ENCODE data around the gene GOLGB1. TPM values are rescaled to one million over a fixed set of nuclear protein-coding genes. Genes with fewer than 3 reads are reported as not detected.
A peak's percentile ranks its signal among the peaks of the same experiment; 100 is the strongest.
"Not testable (repeated sequence)": the region's sequence is repeated elsewhere in the genome, so short reads cannot be mapped to it uniquely, and the experiment has no call there.

The GOLGB1 gene, protein sequence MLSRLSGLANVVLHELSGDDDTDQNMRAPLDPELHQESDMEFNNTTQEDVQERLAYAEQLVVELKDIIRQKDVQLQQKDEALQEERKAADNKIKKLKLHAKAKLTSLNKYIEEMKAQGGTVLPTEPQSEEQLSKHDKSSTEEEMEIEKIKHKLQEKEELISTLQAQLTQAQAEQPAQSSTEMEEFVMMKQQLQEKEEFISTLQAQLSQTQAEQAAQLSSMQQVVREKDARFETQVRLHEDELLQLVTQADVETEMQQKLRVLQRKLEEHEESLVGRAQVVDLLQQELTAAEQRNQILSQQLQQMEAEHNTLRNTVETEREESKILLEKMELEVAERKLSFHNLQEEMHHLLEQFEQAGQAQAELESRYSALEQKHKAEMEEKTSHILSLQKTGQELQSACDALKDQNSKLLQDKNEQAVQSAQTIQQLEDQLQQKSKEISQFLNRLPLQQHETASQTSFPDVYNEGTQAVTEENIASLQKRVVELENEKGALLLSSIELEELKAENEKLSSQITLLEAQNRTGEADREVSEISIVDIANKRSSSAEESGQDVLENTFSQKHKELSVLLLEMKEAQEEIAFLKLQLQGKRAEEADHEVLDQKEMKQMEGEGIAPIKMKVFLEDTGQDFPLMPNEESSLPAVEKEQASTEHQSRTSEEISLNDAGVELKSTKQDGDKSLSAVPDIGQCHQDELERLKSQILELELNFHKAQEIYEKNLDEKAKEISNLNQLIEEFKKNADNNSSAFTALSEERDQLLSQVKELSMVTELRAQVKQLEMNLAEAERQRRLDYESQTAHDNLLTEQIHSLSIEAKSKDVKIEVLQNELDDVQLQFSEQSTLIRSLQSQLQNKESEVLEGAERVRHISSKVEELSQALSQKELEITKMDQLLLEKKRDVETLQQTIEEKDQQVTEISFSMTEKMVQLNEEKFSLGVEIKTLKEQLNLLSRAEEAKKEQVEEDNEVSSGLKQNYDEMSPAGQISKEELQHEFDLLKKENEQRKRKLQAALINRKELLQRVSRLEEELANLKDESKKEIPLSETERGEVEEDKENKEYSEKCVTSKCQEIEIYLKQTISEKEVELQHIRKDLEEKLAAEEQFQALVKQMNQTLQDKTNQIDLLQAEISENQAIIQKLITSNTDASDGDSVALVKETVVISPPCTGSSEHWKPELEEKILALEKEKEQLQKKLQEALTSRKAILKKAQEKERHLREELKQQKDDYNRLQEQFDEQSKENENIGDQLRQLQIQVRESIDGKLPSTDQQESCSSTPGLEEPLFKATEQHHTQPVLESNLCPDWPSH (N-terminal part only)
- 15.5 and 20.5 TPM in 2 replicates for total RNA-seq (2014; rRNA removed; shearing (Covaris generic))
- polyA plus RNA-seq (2015; cell fraction: cytosol; rRNA removed), result 6.3 and 10.7 TPM in 2 replicates
- 41.4 and 49.6 TPM in 2 replicates for polyA plus RNA-seq (2015; cell fraction: nucleus; rRNA removed)

DNA sequence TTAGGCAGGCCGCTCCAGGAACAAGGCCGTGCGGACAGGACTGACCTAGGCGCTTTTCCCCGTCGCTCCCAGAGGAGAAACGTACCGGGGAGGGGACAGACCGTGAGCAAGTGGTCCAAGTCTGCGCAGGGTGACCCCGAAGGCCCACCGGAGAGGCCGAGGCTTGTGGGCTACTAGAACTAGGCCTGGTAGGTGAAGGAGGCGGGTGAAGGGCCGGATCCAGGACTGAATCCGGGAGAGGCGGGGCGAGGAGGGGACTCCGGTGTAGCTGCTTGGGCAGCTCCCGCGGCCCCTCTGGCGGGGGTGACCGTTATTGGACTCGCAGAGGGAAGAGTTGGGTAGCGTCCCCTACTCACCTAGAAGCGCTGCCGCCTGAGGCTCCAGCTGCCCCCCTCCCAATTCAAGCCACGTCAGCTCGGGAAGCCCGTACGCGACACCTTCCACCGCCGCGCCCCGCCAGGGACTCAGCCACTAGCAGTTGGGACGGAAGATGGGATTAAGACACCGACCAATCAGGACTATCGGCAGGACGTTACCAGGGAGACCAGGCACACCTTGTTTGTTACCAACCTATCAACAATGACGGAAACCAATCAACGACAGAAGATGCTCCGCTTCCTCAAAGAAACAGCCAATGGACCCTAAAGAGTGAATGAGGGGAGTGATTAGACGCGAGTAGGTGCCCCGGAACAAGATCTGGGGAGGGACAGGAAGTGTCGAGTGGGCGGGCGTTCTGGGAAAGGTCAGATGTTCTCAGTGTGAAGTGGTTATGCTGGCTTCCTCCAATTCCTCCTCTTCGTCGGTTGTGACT, at the start of gene GOLGB1:
Gene GOLGB1, minus strand, starts transcription at position 466 of the 811 bp plus-strand sequence. CDS start 18,770 bp downstream, outside the sequence.
- peak; percentile 100 for DNase-seq (ENCODE audit: low read depth)

- DNase-seq (ENCODE audit: low read depth), result no peak
Observed at GRCh38 chr3:121796970-121797369, 47.4 kb upstream of the GOLGB1 start.

DNA sequence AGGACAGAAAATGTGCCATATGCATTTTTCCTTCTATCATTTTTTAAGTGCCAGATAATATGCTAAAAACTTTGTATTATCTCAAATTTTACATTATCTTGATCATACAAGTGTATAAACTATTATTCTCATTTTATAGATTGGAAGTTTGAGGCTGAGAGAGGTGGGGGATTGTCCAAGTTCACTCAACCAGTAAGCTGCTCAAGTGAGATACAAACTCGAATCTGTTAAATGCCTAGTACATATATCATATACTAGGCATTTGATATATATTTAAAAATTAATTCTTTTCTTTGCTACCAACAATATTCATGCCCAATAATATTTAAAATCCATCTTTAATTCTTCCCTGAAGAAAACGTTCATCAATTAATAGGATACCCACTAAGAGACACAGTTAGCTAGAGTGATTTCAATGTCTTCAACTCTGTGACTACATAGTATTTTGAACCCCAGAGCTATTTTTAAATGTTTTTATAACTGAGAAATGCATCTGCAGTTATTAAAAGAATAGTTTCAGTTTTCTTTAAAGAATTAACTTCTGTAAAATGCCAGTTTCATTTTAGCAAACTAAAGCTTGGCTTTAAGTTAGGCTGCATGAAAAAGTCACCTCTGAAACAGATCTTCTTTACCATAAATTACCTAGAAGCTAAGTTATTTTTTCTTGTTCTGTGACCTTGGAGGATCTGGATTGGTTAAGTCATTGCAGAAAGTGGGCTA, 44.9 kb upstream of the GOLGB1 start:
- DNase-seq (ENCODE audit: low read depth), result no peak

GRCh38 chr3:121793078-121793477, 43.5 kb upstream of the GOLGB1 start:
- no peak for DNase-seq (ENCODE audit: low read depth)

DNA sequence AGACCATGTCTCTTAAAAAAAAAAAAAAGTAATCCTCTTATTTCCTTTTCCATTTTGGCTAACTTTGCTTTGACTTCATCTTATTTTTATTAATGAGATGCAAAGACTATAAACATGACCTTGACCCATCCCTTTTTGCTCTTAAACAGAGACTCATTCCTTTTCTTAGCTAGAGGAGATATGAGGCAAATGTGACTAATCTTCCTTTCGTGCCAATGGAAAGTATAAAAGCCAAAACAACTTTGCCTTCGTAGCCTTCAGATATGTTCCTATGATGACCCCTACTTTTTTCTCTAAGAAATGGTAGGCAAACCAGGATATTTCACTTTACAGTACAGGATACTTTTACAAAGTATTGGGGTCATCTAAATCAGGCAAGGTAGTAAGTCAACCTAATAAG, 36.9 kb upstream of the GOLGB1 start:
- DNase-seq (ENCODE audit: low read depth), result no peak

DNA sequence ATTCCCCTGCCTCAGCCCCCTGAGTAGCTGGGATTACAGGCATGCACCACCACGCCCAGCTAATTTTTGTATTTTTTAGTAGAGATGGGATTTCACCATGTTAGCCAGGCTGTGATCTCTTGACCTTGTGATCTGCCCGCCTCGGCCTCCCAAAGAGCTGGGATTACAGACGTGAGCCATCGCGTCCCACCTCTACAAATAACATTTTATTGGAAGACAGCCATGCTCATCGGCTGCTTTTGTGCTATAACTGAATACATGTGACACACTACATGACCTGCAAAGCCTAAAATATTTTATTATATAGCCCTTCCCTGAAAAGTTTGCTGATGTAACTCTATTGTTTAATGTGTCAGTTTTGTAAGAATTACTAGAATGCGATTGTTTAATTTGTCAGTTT, 33.2 kb upstream of the GOLGB1 start:
- DNase-seq (ENCODE audit: low read depth), result not testable (repeated sequence)

DNA sequence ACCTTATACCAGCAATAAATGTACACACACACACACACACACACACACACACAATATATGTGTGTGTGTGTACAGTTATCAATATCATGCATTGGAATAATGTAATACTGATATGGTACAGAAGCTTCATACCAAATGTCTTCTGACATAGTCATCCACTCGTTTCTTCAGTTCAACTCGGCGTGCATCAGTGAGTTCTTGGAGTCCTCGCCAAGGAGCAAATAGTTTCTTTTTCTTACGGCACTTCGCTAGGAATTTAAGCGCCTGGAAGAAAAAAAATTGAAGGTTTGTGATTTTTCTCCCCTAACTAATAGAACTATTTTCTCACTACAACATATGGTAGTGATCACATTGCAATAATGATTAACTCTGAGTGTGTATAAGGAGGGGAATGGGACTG, 32.1 kb upstream of the GOLGB1 start:
- no peak for DNase-seq (ENCODE audit: low read depth)

DNA sequence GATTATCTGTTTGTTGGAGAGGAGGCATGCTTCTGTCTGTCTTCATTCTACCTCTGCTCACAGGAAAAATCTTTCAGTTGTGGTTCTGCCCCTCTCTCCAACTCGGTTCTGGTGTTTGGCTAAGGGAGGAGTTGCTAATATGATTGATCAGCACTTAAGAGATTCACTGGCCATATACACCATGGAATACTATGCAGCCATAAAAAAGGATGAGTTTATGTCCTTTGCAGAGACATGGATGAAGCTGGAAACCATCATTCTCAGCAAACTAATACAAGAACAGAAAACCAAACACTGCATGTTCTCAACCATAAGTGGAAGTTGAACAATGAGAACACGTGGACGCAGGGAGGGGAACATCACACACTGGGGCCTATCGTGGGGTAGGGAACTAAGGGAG, 25.6 kb upstream of the GOLGB1 start:
- not testable (repeated sequence) for DNase-seq (ENCODE audit: low read depth)

DNA sequence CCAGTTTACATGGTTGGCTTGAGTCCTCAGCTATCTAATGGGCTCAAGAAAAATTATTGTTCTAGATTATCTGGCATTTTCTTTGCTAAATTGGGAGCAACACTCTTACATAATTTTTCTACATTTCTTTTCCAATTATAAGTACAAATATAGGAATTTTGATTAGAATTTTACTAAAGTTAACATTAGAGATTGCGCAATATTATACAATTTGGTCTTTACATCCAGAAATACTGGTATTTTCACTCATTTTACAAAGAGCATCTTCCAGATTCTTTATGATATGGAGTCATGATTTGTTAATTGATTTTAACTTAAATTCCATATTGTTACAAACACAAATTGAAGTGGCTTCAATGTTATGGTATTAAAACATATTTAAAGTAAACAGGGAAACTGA, 19.7 kb upstream of the GOLGB1 start:
- no peak for DNase-seq (ENCODE audit: low read depth)

DNA sequence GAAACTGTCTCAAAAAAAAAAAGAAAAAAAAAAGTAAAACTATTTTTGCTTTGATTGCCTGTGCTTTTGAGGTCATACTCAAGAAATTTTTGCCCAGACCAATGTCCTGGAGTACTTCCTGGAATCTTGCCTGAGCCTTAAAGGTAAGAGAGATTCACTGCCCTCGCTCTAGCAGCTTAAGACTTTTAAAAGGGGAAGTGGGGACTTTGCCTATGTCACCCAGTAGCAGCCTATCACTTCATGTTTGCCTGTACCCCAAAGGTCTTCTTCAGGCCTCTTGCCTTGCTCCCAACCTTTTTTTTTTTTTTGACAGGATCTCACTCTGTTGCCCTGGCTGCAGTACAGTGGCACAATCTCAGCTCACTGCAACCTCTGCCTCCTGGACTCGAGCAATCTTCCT, 18.9 kb upstream of the GOLGB1 start:
- no peak for DNase-seq (ENCODE audit: low read depth)

GRCh38 chr3:121759541-121760202, 10.1 kb upstream of the GOLGB1 start:
- no peak for DNase-seq (ENCODE audit: low read depth)

DNA sequence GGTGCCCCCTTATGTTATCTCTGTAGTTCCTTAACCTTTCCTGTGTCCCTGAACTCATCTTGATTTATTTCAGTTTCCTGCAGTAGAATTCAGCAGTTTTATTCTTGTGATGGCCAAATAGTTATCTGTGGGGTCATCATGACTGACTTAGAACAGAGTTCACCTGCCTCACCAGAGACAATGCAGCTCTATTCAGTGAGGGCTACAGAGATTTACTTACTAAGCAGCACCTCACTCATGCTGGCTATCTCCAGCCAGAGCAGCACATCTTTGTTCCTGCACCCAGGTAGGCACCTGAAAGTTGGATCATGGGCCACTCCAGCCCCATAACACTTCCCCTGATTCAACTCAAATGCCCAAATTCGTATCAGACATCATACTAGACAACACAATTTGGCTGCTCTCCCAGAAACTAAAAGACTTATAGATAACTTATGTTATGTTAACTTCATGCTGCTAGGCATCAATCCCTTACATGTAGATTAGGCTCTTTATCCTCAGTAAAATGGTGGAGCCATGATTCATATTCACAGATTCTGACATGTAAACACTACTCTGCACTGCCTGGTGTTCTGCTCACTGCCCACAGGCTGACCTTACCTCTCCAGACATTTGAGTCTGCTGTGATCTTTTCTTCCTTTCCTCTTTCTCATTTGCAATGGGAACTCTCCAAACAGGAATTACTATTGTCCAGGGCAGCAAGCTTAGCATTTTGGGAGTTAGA, 9.3 kb upstream of the GOLGB1 start:
- DNase-seq (ENCODE audit: low read depth), result no peak

- DNase-seq (ENCODE audit: low read depth), result no peak
Observed at GRCh38 chr3:121757812-121758545, 8.4 kb upstream of the GOLGB1 start.

DNA sequence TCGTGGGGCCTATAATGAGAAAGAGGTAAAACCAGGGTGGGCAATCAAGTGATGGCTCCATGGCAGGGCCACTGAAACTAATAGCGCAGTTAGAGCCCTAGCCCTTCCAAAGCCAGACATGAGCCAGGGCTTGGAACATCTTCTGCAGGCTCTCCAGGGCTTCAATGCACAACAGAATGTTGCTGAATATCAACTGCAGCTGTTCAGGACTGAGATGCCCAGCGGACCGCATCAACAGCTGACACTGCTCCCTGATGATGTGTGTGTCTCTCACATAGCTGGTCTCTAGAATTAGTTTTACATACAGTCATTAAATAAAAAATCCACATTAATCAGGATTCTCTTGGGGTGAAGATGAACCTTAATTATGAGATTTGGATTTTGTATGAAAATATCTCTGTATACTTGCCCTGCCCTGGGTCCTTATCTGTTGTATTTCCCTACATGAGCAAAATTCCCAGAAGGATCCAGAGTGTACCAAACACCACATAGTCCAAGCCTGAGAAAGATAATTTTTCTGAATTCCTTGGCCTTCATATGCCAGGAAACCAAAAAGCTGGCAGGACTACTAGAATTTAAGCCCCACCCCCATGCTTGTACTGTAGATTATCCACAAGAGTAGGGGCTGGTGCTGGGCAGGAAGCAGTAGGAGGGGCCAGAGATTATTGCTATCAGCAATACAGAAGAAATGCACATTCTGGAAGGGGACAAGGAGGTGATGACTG, 7.7 kb upstream of the GOLGB1 start:
- no peak for DNase-seq (ENCODE audit: low read depth)

DNA sequence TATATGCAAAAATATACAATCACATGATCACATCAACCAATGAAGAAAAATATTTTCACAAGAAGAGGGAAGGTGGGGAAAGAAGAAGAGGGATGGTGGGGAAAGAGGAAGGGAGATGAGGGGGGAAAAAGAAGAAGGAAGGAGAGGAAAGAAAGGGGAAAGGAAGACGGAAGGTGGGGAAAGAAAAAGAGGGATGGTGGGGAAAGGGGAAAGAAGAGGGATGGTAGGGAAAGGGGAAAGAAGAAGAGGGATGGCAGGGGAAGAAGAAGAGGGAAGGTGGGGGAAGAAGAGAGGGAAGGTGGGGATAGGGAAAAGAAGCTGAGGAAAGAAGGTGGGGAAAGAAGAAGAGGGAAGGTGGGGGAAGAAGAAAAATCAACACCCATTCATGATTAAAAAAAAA, 3.2 kb upstream of the GOLGB1 start:
- no peak for DNase-seq (ENCODE audit: low read depth)

DNA sequence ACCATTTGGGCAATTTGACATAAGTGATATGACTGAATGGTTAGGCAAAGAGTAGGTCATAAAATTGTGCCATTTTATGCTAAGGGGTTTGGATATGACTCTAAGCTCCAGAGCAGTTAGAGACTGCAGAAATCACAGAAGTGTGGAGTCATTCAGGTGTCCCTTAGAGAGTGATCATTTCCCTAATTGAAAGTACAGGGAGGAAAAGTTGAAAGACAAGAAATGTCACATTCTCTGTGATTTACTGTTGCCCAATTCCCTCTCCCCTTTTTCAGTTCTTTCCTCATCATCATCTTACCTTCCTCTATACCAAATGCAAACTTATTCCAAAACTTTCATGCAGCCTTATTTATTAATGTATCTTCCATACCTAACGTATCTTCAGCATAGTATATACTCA, 2.7 kb upstream of the GOLGB1 start:
- no peak for DNase-seq (ENCODE audit: low read depth)

GRCh38 chr3:121750087-121750415, 510 bp upstream of the GOLGB1 start:
- no peak for DNase-seq (ENCODE audit: low read depth)
